GM12875 (cell line): ENCODE results near the gene GLMP.
A peak's percentile ranks its signal among the peaks of the same experiment; 100 is the strongest.

Source experiments
- H3K4me3 ChIP-seq: one replicate; pipeline ENCODE4 v1.5.1; 2011; ENCODE audit warnings: low read depth, low read length, control low read depth
- TF ChIP-seq, protein P1 (sequence below): IDR thresholded peaks from 2 replicates; pipeline ENCODE4 v1.5.1; 2011; ENCODE audit warnings: low read depth, mild to moderate bottlenecking, control low read depth, inconsistent platforms, low read length, moderate library complexity, borderline replicate concordance; ENCODE audit not compliant: insufficient read depth

Gene GLMP

DNA sequence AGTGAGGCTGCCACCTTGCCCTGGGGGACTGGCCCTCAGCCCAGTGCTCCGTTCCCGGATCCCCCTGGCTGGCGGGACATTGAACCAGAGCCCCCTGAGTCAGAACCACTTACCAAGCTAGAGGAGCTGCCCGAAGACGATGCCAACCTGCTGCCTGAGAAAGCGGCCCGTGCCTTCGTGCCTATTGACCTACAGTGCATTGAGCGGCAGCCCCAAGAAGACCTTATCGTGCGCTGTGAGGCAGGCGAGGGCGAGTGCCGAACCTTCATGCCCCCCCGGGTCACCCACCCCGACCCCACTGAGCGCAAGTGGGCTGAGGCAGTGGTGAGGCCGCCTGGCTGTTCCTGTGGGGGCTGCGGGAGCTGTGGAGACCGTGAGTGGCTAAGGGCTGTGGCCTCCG is 10.0 kb downstream of the GLMP start:
- H3K4me3 ChIP-seq = no peak overlapping the region
- TF ChIP-seq, protein P1, sequence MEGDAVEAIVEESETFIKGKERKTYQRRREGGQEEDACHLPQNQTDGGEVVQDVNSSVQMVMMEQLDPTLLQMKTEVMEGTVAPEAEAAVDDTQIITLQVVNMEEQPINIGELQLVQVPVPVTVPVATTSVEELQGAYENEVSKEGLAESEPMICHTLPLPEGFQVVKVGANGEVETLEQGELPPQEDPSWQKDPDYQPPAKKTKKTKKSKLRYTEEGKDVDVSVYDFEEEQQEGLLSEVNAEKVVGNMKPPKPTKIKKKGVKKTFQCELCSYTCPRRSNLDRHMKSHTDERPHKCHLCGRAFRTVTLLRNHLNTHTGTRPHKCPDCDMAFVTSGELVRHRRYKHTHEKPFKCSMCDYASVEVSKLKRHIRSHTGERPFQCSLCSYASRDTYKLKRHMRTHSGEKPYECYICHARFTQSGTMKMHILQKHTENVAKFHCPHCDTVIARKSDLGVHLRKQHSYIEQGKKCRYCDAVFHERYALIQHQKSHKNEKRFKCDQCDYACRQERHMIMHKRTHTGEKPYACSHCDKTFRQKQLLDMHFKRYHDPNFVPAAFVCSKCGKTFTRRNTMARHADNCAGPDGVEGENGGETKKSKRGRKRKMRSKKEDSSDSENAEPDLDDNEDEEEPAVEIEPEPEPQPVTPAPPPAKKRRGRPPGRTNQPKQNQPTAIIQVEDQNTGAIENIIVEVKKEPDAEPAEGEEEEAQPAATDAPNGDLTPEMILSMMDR = no peak

- H3K4me3 ChIP-seq = no peak overlapping the region
These were observed 10.7 kb downstream of the GLMP start for GRCh38 chr1:156284757-156285156.

GRCh38 chr1:156284112-156284511 is 11.4 kb downstream of the GLMP start, which contains the start of gene TMEM79:
TMEM79 (plus strand) TSS chr1:156284325; CDS start chr1:156285227, 902 bp downstream.
- peak within 1 kb of the TSS; percentile 91 for H3K4me3 ChIP-seq
- TF ChIP-seq, protein P1 = no peak

More at GRCh38 chr1:156284757-156285156, 10.7 kb downstream of the GLMP start:
- TF ChIP-seq, protein P1 = no peak

DNA sequence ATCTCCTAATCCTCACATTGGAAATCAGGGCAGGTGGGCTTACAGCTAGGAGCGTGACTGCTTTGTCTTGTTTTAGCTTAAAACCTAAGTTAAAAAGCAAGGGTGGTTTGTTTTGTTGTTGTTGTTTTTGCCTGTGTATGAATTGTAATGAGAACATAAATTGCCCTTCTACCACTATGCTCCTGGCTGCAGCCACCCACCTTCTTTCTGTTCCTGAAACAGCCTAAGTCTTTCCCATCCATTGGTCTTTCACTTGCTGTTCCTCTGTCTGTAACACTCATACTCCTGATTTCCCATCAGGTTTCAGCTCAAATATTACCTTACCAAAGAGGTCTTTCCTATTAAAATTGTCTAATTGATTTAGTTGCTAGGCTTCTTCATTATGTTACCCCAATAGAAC is 12.0 kb downstream of the GLMP start:
- TF ChIP-seq, protein P1 = no peak
- peak overlapping the region; percentile 91 for H3K4me3 ChIP-seq

GRCh38 chr1:156282479-156283222 is 12.8 kb downstream of the GLMP start, which contains the start of gene SMG5:
SMG5 (minus strand) TSS chr1:156282825; CDS start chr1:156282680, 145 bp downstream.
- peak within 1 kb of the TSS; percentile 91 for H3K4me3 ChIP-seq
- TF ChIP-seq, protein P1 = no peak

DNA sequence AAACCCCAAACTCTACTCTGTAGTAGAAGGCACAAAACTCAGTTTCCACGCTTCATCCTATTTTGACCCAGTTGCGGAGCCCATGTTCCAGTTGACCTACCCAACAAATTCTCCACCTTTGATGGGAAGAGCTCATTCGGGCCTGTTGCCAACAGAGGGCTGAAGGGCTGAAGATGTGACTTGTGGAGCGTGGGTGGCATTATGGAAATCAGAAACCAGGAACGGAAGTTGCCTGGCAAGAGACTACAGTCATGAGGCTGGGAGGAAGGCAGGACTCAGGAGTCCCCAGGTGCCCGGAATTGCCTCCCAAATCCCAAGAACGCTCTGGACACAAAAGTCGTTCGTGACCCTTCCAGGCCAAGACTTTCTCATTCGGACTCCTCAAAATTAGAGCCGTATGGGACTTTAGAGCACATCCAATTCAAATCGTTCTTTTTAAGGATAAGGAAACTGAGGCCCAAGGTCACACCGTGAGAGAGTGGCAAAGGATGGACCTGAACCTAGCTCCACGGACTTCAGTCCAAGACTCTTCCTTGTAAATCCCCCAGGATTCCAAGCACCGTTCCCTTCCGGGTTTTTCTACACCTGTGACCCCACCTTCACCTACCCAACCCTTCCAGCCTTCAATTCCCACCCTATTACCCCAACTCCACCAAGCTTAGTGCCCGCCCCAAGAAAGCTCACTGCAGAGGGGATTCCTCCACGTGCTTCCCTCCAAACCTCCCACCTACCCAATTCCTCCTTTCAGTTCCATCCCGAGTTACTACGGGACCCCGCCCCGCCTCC is 13.6 kb downstream of the GLMP start:
- TF ChIP-seq, protein P1 = no peak
- peak overlapping the region; percentile 91 for H3K4me3 ChIP-seq
